Sciatic nerve (tissue), 2 donors: ENCODE data around the gene NDUFB11. TPM values are rescaled to one million over a fixed set of nuclear protein-coding genes. Genes with fewer than 3 reads are reported as not detected.

ENCODE experiments used
- ATAC-seq: fragments of 200-7000 bp; cut with Tn5 transposase; one replicate; pipeline ENCODE4 v1.9.1; 2020; ENCODE audit warnings: mild to moderate bottlenecking, moderate library complexity
- DNase-seq: peaks from one replicate; pipeline ENCODE4 v3.0.0-alpha.2; 2020; ENCODE audit warnings: low spot score
- intact Hi-C: fragments of 100-400 bp; cut with DNase I; formaldehyde crosslinking; loops from one replicate; pipeline ENCODE4 v1.14.2; 2022
- total RNA-seq: library from RNA; stranded (reverse); fragmentation: NEBNext Ultra II Directional; extraction: Animal tissue kit (Norgen Biotek cat#: 25700); gene quantifications from one replicate; pipeline ENCODE4 v1.2.1, GENCODE V29; 2021
- donor health status: DM: no; HTN: no; CAD: no.
- donor health status: DM: no; HTN: no; CAD: no.

The NDUFB11 gene
- total RNA-seq, 1 donor from 2014 or later: 29.5 TPM

DNA sequence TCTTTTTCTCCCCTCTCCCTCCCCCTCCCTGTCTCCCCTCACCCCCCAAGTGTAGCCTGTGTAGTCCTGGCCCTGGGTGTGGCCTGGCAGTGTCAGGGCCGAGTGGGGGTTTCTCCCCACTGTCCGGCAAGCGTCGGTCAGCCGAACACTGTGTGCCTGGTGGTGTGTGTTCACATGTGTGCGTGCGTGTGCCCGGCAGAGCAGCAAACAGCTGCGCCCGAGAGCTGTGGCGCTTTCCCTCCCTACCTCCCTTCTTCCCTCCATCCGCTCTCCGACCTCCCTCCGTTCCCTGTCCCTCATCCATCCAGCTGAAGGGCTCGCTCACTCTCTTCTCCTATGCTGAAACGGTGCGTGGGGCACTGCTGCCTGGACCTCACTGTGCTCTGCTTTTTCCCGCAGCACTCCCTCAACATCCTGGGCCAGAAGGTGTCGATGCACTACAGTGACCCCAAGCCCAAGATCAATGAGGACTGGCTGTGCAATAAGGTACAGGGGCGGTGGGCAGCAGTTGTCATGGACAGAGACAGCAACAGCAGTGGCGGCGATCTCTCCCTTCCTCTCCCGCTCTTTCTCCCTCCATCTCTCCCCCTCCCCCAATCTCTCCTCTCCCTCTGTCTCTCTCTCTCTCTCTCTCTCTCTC, 31.7 kb upstream of the NDUFB11 start:
- DNase-seq: peak; percentile 42
- ATAC-seq: no peak
- intact Hi-C loops: no loop called here

DNA sequence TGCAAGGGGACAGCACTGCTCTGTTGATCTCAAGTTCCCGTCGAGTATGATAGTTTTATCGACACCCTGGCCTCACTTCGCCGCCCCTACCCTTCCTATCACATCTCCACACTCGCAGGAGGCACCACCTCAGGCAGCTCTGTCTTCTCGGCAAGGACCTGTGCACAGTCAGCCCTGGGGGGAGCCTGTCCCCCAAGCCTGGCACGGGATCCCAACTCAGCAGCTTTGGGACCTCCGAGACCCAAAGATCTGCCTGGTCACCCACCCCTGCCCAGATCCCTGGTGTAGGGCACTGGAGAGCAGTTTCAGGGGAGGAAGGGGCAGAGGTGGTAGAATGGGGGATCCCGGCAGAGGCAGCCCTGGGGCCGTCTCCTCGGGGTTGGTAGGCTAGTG, 31.1 kb upstream of the NDUFB11 start:
- DNase-seq (no peak), ATAC-seq (no peak)
- intact Hi-C loops: no loop called here

DNA sequence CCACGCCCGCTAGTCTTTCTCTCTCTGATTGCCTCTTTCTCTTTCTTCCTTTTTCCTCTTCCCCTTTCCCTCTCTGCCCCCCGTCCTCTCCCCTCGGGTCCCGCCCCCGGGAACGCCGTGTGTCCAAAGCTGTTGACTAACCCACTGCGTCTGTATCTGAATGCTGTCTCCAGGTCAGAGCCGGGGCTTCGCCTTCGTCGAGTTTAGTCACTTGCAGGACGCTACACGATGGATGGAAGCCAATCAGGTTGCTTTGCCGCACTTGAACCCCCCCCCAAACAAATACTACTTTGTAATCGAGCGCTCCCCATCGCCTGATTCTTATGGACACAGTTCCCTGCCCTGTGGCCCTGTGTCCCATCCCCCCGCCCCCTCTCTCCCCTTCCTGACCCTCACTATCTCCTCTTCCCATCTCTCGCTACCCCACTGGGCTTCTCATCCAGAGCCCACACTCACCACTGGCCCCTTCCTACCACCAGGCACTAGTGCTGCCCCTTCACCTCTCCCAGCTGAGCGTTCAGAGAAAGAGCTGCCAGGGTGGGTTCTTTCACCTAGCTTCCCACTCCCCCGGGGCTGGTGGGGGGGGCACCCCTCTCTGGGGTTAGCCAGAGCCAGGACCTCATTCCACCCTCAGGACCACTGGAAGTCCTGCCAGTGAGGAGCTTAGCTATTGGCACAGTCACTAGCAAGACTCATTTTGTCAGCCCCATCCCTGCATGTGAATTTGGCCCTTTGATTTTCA, 30.5 kb upstream of the NDUFB11 start:
- DNase-seq (no peak), ATAC-seq (no peak)
- intact Hi-C loops: no loop called here

DNA sequence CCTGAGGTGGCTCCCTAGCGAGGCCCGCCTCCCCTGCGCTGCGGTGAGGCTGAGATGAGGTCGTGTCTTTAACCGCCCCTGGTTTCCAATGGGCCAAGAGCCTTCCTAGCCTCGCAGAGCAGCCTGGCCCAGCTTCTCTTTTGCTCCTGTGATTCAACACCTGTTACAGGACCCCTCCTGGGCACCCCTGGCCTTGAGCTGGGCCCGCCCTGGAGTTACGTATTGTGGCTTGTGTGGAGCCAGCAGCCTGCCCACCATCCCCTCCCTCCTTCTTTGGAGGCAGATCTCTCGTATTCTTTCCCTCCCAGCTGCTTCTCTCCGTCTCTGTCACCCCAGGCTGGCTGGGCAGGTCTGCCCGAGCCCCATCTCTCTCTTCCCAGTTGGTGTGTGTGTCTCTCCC, 29.9 kb upstream of the NDUFB11 start:
- DNase-seq (no peak), ATAC-seq (no peak)
- intact Hi-C loops: no loop called here

DNA sequence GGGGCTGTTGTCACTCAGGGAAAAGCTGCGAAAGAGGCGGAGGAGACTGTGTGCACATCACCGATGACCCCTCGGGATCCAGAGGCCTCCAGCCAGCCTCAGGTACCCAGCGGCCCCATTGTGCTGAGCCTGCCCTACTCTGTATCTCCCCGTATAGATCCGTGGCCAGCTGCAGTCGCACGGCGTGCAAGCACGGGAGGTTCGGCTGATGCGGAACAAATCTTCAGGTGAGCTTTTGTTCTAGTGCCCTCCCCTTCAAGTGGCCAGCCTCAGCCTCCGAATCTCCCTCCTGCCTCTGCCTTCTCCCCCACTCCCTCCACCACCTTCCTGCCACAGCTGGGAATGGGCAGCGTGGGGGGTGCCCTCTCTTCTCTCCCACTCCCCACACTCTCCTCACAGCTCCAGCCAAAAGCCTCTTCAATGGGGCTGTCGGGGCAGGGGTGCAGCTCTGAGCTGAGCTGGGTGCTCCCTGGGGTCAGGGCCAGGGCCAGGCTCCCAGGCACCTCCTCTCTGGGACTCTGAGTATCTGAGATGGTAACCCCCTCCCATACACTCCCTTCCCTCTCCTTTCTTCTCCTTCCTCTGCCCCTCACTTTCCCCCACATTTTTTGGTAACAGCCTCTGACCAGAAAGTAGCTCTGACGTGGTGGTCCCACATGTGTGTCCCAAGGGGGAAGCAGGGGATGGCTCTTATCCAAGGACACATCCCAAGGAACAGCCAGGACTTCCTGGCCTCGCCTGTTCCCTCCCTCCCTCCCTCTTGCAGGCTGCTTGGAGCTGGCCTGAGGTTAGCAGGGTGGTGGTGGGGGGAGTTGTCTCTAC, 28.7 kb upstream of the NDUFB11 start:
- ATAC-seq: no peak
- intact Hi-C loops: no loop called here
- DNase-seq: peak; percentile 44

DNA sequence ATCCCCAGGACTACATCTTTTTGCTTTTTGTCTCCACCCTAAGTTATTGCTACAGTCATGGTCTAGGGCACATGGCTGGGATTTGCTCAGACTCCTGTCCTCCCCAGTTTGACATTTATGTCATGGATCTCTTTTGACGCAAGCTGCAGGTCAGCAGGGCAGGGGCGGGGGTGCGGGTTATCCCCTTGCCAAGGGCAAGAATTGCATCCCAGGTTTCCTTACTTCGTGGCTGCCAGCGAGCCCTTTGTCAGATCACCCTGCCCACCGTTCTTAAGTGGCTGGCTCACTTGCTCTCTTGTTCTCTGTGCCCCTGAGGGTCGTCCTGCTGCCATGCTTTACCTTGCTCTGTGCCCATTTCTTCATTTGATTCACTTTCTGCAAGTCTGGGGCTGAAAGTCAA, 28.0 kb upstream of the NDUFB11 start:
- peak; percentile 27 for DNase-seq
- intact Hi-C loops: no loop called here
- no peak for ATAC-seq

DNA sequence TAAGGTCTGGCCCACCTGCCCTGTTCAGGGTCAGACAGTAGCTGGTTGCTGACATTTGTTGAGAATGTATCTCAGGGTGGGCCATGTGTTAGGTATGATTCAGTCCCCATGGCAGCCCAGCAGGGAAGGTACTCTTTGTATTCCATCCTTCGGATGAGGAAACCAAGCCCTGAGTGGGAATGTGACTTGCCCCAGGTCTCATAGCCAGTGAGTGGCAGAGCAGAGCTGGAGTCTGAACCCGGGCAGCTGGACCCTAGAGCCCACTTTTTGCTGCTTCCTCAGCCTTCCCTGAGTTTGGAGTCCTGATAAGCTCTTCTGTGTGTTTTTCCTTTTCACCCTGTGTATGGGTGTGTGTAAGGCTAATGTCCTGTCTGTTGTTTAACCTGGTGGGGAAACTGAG, 27.5 kb upstream of the NDUFB11 start:
- ATAC-seq: no peak
- no peak for DNase-seq
- intact Hi-C loops: no loop called here

DNA sequence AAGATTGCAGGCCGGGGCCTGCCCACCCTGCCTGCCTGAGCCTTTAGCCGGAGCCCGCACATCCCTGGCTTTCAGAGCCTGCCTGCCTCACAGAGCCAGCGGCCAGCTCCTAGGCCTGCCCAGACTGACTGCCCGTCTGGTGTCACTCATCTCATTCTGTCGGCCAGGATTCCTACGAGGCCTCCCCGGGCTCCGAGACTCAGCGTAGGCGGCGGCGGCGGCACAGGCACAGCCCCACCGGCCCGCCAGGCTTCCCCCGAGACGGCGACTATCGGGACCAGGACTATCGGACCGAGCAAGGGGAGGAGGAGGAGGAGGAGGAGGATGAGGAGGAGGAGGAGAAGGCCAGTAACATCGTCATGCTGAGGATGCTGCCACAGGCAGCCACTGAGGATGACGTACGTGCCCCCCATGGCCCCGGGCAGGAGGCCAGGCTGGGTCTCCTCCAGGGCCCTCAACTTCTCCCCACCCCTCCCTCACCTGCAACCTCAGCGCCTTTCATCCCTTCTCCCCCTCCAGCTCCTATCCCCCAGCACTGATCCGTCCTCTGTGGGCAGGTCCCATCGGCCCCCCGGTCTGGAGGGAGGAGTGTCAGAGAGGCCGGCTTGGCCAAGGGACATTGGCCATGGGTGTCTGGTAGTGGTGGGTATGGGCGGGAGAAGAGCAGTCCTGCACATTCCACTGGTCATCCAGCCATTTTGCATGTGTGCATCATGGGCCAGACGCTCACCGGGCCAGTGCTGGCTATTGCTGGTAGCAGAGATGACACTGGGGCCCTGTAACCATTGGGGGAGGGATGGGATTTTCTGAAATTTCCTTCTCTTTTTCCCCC, 26.6 kb upstream of the NDUFB11 start:
- intact Hi-C loops: no loop called here
- ATAC-seq (no peak), DNase-seq (peak; percentile 47)

DNA sequence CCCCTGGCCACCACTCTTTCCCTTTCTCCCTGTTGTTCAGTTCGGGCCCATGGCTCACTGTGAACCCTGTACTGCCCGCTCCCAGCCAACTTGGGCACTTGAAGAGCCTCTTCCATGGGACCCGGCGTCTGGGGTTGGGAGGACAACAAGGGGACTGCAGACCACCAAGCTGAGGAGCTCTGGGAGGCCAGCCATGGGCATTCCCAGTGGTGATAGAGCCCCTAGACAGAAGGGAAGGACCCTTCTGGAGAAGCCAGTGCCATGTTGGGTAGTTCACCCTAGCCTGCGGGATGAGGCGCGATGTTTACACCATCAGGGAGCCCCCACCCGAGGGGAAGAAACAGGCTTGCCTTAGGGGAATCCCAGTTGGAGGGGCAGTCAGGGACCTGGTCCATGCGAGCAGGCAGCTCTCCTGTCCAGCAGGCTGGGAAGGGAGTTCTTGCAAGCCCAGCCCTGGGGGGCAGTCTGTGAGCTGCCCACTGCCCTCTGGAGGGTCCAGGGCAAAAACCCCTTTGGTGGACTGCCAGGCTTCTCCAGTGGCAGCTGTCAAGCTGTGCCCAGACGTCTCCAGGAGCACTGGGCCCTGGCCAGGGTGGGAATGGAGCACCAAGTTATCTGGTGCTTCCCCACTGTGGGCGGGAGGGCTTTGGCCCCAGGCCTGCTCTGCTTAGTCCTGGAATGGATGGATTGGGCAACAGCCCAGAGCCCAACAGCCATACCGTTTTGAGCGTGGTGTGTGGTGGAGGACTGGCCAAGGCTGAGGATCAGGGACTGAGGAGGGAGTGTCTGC, 25.4 kb upstream of the NDUFB11 start:
- intact Hi-C loops: no loop called here
- ATAC-seq (peak; percentile 25), DNase-seq (peak; percentile 53)

DNA sequence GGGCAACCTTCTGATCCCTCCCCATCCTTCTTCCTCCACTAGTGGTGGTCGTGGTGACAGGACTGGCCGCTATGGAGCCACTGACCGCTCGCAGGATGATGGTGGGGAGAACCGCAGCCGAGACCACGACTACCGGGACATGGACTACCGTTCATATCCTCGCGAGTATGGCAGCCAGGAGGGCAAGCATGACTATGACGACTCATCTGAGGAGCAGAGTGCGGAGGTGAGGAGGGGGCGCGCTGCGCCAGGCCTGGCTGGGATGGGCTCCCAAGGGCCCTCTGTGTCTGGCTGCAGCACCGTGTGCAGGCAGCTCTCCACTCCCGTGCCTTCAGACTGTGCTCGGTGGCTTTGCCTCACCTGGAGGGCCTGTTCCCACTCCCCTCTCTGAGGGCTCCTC, 24.8 kb upstream of the NDUFB11 start:
- DNase-seq (peak; percentile 50), ATAC-seq (no peak)
- intact Hi-C loops: no loop called here

DNA sequence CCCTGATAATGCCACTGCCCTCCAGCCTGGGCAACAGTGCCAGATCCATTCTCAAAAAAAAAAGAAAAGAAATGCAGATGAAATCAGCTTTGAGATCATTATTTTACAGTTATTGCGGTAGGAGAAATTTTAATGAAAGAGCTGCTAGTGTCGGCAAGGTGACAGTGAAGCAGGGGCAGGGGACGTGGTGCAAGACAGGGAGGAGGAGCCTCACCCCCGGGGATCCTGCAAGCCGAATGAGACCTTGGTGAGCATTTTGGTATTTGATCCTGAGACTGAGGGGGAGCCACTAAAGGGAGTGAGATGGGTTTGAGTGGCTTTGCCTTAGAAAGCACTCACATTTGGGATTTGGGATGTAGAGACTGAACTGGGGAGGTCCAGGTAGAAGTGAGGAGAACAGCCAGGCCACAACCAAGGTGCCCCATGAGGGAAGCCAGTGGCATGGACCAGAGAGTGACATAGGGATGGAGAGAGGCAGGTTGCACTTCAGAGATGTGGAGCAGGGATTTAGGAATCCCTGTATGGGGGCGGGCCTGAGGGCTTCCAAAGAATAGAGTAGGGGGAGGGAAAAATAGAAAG, 24.1 kb upstream of the NDUFB11 start:
- ATAC-seq: no peak
- DNase-seq: peak; percentile 22
- intact Hi-C loops: no loop called here

DNA sequence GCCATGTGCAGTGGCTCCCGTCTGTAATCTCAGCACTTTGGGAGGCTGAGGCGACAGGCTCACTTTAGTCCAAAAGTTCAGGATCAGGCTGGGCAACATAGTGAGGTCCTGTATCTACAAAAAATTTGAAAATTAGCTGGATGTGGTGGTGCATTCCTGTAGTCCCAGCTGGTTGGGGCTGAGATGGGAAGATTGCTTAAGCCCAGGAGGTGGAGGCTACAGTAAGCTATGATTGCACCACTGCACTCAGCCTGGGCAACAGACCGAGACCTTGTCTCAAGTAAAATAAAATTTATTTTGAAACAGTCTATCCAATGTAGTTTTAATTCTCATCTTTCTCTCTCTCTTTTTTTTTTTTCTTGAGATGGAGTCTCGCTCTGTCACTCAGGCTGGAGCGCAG, 21.6 kb upstream of the NDUFB11 start:
- intact Hi-C loops: no loop called here
- DNase-seq: peak; percentile 14

DNA sequence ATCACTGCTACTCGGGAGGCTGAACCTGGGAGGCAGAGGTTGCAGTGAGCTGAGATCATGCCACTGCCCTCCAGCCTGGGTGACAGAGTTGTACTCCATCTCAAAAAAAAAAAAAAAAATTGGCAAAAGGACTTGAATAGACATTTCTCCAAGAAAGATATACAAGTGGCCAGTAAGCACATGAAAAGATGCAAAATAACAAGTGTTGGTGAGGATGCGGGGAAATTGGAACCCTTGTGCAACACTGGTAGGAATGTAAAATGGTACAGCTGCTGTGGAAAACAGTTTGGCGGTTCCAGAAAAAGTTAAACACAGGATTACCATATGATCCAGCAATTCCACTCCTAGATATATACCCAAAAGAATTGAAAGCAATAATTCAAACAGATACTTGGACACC, 19.9 kb upstream of the NDUFB11 start:
- intact Hi-C loops: no loop called here
- no peak for ATAC-seq
- no peak for DNase-seq

More for the DNA sequence above, 21.6 kb upstream of the NDUFB11 start:
- no peak for ATAC-seq

DNA sequence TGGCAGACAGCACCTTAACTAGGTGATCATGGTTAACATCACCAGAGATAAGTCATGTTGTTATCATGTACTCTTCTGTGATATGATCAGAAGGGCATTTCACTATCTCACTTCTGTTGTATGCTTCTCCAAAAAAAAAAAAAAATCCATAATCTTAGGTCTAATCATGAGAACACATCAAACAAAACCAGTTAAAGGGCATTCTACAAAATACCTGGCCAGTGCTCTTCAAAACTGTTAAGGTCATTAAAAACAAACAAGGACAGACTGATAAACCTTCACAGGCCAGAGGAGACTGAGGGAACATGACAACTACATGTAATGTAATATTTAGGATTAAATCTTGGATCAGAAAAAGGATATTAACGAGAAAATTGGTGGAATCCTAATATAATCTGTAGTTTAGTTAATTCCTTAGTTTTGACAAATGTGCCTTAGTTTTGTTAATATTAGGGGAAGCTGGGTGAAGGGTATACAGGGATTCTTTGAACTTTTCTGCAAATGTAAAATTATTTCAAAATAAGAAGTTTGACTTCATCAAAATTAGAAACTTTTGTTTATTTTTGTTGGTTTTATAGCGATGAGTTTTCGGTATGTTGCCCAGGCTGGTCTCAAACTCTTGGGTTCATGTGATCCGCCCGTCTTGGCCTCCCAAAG, 18.6 kb upstream of the NDUFB11 start:
- ATAC-seq: no peak
- intact Hi-C loops: no loop called here
- peak; percentile 8 for DNase-seq

DNA sequence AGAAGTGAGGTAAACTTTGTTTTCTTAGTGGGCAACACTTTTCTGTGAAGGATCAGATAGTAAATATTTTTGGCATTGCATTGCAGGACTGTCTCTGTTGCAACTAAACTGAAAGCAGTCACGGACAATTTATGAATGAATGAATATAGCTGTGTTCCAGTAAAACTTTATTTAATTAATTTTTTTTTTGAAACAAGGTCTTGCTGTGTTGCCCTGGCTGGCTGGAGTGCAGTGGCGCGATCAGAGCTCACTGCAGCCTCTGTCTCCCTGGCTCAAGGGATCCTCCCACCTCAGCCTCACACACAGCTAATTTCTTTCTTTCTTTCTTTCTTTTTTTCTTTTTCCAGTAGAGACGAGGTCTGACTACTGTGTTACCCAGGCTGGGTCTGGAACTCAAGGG, 16.3 kb upstream of the NDUFB11 start:
- intact Hi-C loops: no loop called here
- ATAC-seq: no peak
- peak; percentile 2 for DNase-seq

DNA sequence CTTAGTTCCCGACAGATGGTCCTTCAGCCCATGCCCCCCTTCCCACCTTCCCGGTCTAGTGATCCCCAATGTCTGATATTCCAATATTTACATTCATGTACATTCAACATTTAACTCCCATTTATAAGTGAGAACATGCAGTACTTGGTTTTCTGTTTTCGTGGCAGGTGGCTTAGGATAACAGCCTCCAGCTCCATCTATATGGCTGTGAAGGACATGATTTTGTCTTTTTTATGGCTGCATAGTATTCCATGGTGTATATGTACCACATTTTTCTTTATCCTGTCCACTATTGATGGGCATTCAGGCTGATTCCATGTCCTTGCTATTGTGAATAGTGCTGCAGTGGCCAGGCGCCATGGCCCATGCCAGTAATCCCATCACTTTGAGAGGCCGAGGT, 14.3 kb upstream of the NDUFB11 start:
- DNase-seq: no peak
- no peak for ATAC-seq
- intact Hi-C loops: no loop called here

DNA sequence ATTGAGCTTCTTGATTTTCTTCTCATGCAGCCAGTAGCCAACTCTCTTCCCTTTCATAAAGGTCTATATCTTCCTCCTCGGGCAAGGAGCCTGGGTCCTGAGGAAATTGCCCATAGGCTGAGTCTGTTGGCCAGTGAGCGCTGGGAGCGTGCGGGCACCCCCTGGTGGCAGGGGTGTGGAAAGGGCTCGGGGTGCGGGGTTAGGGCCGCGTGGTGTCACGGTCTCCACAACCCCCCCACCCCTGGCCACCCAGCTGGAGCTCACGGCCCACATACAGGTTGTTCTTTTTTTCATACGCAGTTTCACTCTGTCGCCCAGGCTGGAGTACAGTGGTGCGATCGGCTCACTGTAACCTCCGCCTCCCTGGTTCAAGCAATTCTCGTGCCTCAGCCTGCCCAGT, 13.6 kb upstream of the NDUFB11 start:
- ATAC-seq: no peak
- DNase-seq: peak; percentile 50
- intact Hi-C loops: no loop called here
